ENCODE results near the gene SOCS3.

SOCS3 gene

DNA sequence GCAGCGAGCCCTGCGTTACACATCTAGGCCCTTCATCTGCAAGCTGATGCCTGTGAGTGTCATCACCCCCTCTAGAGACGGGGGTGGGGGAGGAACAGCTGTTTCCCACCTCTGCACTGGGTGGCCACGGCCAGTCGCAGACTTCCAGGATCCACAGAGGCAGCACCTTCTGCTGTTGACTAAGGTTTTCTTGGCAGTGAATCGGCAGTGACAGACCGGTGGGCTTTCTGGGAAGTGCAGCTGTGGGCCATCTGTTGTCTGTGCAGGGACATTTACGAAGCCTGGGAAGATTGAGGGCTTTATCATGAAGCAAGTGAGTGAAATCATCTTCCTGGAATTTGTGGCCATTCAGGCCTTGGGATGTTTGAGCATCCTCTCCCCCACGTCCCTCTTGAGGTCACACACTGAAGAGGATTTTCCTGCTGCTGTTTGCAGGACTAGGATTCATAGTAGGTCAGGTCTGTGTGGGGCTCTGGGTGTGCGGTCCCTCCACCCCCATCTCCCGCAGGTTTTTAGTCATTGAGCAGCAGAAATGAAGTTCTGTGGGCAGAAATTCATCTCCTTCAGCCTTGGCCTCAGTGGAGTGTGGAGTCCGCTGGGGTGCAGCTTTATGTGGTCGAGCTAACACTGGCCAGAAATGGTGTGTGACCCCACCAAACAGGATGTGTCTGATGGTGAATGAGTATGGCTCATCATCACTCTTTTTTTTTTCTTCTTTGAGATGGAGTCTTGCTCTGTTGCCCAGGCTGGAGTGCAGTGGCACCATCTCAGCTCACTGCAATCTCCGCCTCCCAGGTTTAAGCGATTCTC is 30.6 kb upstream of the SOCS3 start:
- DNase-seq = no peak

DNA sequence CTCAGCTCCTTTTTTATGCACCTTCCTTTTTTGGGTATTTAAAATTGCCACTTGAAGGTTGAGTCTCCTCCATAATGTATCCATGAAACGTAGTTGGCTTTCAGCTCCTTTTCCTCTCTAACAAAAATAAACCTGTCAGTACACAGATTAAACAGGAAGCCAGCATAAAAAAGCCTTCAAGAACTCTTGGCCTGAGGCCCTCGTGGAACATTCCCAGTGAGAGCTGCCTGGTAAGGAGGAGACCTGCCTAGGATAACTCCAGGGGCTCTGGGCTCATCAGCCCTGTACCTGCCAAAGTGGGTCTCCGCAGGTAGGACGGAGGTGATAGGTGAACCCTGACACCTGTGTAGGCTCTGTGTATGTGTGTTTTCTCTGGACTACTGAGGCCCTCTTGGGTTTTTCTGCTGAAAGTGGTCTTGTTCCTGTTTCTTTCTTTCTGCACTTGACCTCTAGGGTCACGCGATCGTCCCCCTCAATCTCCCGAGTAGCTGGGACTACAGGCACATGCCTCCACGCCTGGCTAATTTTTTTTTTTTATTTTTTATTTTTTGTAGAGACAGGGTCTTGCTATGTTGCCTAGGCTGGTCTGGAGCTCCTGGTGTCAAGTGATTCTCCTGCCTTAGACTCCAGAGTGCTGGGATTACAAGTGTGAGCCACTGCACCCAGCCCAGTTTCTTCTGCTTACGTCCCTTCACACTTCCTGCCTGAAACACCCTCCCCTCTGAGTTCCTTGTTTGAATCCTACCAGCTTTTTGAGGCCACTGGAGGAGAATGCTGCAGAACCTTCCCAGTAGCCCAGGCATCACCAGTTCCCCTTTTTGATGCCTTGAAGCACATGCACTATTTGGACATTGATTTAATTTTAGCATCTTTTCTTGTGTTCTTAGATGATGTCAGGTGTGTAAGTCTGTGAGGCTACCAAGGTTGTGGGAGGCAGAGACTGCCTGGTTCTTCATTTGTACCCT is 28.4 kb upstream of the SOCS3 start:
- peak; percentile 34 to 72 for DNase-seq

DNA sequence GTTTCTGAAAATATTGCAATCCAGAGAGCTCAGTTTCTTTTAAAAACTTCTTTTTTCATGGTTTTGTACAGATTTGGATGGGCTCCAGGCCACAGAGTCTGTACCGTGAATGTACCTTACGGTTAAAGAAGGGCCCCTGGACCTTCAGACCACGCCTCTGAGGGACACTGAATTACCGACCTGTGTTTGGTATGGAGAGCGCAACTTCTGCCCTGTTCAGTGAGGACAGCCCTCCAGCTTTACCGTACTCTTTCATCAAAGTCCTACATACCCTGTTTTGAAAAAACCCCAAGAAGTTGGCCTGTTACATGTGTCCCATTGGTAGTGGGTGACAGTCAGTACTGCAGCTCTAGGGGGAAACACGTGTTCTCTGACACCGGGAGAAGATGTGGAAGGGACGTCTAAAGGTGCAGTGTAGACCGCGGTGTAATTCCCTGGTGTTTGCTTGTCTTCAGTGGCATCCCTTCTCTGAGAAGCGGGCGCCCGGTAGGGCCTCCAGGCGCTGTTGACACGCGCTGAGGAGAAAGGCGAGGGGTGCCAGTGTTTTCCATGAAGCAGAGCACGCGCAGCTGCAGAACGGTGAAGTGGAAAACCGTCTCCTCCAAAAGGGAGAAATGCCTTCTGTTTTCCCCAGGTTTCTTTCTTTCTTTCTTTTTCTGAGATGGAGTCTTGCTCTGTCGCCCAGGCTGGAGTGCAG is 24.8 kb upstream of the SOCS3 start:
- DNase-seq = no peak

DNA sequence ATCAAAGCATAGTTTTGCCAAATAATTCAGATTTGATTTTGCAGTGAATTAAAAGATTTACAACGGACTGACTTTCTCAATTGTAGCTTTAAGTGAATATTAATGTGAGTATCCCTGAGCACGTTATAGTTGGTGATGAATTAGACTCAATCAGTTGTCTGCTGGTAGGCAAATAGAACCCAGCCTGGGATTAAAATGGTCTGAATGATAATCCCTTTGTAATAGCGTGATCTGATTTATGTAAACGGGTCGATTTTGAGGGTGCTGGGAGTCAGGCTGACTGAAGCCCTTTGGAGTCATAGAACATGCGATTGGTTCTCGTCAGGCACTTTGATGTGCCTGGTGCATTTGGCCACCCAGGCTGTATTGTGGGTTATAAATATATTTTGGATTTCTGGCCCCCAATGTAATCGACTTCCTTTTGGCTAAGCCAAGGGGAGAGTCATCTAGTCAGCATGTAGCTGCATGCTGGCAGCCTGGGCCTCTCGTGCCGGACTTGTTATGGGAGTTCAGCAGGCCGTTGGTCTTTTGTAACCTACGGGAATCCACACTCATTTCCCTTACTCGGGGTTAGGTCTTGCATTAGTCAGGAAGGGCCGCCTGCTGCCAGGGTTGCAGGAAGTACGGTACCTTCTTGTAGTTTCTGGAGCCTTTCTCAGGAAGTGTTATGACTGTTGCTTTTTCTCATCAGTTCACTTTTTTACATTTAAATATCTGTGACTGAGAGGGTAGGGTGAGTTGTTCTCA is 24.0 kb upstream of the SOCS3 start:
- peak; percentile 48 to 80 for DNase-seq

DNA sequence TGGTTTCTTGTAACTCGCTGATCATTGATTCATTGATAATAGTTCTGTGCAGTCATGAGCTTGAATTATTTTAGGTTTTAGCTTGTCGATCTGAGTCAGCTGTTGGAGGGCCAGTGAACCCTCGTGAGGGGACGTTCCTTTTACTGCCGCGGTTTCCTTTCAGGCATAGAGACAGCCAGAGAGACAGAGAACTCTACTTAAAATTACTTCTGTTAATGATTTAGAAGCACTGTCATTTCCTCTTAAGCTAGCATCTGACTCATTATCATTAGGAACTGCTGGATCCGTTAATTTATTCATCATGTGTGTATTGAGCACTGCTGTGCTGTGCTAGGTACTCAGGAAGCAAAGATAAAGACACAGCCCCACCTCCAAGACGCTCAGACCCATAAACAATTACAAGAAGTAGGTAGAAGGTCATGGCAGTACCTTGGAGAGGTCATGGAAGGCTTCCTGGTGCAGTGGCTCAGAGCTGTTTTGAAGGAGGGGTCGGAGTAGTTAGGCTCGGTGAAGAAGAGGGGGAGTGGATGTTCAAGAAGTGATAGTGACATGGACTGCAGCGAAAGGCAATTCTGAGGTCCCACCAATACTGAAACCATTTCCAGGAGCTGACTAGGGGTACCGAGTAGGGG is 21.8 kb upstream of the SOCS3 start:
- peak; percentile 64 to 75 for DNase-seq

DNA sequence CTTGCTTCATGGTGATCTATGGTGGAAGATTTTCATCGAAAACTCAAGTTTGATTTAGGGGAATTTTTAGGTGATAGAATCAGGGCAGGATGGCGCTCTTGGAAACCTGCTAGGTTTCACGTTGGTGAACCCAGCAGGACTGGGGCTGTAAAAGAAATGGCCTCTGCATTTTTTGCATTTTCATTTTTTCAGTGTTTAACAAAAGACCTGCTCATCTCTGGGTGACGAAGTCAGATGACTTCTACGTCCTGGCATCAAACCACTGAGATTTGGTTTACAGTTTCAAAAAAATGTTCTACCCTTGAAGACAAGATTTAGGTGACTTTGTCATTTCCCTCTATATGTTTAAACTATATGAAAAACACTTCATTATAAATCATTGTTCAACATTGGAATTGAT is 20.5 kb upstream of the SOCS3 start:
- DNase-seq = no peak

DNA sequence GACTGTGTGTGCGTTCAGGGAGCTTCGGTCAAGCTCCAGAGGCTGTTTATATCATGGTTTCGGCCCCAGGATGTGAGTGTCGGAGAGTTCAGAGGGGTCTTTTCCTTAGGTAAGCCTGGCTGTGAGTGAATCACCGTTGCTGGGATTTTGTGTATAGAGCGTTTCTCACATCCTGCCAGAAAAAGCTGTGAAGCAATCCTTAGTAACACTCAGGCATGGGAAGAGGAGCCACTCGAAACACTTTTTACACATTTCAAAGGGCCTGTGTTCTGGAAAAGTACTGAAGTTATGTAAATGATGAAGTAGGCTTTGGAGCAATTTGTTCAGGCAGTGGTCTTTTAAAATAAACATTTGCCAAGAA is 19.2 kb upstream of the SOCS3 start:
- DNase-seq = peak in 1 of 2 donors; percentile 34

DNA sequence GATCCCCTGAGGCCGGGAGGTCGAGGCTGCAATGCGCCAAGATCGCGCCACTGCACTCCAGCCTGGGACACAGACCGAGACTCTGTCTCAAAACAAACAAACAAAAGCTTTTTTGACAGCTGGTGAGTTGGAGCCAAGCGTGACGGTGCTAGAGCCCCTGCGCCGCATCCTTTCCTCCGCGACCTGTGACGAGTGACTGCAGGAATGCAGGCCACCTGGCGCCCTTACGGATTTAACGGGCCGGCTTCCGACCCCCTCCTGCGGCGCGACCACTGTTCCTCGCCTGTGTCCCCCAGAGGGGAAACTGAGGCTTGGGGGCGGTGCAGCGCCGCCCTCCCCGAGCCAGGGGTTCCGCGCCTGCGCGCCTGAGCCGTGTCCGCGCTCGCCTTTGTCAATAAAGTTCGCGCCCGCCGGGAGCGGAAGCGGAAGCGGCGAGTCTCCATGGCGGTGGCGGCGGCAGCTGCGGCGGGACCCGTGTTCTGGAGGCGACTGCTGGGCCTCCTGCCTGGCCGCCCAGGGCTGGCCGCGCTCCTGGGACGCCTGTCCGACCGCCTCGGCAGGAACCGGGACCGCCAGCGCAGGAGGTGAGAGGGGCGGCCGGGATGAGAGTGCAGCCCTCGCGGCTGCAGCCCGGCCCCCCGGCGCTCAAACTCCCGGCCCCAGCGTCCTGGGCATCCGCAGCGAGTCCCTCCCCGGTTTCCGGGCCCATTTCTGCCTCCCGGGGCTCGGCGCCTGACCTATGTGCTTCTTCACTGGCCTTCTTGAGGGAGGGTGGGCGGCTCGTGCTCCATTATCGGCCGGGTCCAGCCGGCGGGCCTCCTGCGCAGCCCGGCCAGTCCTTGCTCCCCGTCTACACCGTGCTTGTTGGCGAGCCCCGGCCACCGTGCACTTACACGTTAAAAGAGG is 18.6 kb upstream of the SOCS3 start, which contains the start of gene PGS1:
TSS of gene PGS1 (plus strand) at position 425 of the 906 bp plus-strand sequence. CDS start at position 442, 17 bp downstream.
- DNase-seq = peak; percentile 77 to 83

DNA sequence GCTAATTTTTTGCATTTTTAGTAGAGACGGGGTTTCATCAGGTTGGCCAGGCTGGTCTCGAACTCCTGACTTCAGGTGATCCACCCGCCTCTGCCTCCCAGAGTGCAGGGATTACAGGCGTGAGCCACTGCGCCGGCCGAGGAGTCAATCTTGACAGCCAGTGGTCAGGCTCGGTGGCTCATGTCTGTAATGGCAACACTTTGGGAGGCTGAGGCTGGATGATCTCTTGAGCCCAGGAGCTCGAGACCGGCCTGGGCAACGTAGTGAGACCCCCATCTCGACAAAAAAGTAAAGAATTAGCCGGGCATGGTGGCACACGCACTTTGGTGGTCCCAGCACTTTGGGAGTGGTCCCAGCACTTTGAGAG is 18.0 kb upstream of the SOCS3 start:
- DNase-seq = no peak

DNA sequence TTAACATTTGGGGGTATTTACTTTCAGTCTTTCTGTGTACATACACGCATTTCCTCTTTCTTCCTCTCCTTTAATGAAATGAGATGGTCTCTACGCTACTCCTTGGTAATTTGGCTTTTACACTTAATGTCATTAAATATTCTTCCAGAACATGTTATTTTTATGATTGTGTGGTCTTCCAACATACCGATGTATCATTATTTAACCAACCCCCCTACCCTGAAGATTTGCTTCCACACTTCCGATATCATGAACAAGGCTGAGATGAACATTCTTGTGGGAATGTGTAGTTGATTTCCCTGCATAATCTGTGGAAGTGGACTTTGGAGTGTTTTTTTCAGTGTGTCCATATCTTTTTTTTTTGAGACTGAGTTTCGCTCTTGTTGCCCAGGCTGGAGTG is 16.3 kb upstream of the SOCS3 start:
- DNase-seq = no peak

DNA sequence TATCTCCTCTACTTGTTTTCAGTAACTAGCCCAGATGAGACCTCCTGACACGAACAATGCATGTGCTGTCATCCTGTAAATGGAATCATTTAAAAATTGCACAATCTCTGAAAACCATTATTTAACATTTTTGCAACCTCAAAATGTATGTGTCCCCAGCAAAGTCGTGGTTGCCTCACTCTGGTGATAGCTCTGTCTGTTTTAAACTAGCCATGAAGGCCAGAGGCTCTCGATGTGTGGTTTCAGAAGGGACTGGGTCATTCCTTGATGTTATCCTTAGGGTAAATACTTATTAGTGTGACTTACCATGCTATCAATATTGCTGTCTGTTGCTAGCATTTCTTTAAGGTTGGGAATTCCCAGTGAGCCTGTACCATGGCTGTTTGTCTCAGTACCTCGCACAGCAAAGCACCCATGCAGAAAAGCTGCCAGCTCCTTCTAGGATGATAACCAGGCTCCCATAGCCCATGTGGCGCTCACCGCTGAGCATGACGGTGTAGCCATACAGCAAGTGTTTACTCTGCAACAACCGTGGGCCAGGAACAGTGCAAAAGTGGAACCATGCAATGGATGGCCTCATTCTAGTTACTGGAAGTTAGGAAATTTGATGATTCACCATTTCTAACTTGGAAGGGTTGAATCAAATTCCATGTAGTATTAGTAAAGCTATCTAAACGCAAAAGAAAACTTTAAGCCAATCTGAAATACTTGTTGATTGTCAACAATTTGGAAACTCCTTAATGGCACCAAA is 15.7 kb upstream of the SOCS3 start:
- DNase-seq = peak in 1 of 2 donors; percentile 42

DNA sequence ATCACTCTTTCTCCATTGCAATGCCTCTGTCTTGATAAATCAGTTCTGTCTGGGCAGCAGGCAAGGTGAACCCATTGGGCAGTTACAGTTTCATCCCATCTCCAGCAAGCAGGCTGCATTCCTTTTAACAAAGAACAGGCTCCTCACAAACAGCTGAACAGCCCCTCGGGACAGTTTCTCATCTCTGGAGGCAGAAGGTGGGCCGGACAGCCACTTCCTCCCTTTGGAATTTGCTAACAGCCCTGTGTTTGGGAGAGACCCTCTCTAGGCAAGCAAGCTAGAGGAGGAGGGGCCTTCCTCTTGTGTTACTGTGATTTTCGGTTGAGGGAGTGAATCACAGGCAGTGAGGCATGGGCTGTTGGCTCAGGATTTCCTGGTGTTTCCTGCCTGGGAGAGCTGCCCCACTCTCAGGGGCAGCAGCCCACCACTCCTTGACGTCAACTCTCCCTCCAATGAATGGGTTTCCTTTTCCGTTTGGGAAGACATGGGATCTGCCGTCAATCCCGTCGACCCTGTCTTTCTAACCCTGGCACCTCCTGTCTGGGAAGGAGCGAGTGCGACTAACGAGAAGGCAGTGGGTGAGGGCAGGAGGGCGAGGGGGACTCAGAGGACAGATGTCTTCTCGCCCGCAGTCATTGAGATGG is 14.9 kb upstream of the SOCS3 start:
- peak in 1 of 2 donors; percentile 18 for DNase-seq

DNA sequence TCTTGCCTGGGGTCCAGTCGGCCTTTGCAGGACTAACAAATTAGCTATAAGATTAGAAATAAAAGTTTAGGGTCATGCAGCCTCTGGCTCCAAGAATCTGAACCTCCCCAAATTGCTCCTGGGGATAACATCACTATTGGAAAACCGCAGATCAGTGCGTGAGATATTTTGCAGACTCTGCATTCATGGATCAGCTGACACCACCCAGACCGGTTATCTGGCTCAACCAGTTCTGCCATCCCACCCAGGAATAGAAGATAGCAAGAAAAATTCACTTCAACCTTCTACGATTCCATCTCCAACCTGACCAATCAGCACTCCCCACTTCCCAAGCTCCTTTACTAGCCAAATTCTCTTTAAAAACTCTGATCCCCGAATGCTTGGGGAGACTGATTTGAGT is 14.3 kb upstream of the SOCS3 start:
- no peak for DNase-seq

DNA sequence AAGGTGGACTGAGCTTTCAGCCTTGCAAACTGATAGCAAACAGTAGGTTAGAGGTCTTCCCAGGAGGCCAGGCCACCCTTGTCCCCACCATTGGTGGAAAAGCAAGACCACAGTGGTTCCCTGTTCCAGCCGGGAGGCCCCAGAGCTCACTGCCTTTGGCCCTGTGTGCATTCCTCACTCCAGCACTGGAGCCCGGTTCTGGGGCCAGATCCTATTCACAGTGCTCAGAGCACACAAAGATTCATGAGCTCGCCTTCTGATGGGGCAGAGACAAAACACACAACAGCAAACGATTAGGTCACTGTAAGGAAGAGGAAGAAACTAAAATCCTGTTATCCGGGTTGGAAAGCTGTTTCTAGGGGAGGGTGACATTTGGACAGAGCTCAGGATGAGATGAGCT is 13.0 kb upstream of the SOCS3 start:
- DNase-seq = no peak

DNA sequence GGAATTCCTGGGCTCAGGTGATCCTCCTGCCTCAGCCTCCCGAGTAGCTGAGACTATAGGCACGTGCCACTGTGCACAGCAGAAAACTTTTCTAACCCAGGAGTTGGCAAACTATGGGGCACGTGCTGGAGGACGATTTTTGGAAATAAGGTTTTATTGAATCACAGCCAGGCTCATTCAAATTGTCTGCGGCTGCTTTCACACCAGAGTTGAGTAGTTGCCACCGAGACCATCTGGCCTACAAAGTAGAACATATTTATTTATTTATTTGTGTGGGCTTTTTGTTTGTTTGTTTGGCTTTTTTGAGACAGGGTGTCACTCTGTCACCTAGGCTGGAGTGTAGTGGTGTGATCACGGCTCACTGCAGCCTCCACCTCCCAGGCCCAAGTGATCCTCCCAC is 11.2 kb upstream of the SOCS3 start:
- no peak for DNase-seq

DNA sequence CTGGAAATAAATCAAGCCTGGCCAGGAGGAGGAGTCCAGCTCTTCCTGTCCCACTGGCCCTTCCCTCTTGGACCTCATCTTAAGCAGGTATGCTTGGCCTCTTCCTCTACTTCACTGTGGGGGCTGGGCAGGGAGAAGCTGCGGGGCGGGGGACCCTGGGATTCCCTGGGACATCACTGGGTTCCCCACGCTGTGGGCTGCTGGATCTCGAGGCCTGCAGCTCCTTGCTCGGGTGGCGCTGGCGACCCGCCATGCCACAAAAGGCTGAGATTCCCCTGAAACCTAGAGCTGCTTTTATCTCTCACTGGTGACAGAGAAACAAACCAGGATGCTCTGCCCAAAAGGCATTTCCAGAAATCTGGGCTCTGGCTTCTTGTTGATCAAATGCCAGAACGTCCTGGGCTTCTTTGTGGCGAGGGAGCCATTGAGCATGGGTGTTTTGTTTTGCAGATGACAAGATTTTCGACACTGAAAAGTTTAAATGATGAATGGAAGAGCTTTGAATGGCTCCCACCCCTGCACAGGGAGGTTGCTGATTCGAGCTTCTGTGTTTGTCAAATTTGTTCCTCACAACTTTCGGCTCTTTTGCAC is 10.0 kb upstream of the SOCS3 start:
- DNase-seq = no peak

DNA sequence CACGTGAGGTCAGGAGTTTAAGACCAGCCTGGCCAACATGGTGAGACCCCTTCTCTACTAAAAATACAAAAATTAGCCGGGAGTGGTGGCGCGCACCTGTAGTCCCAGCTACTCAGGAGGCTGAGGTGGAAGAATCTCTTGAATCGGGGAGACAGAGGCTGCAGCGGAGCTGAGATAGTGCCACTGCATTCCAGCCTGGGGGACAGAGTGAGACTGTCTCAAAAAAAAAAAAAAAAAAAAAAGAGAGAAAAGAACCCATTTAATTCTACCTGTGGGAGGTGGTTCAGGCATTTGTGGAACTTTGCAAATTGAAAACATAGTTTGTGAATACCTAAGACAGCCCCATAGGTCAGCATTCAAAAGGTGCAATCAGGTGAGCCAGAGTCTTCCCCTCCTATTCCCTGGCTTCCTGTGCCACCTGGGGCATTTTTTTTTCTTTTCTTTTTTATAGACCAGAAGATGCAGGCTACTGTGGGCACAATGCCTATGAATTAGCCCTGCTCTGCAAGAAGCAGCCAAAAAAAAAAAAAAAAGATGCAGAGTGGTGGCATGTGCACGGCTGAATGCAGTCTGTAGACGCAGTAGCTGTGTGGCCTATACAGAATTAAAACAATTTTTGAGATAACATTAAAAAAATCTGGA is 9.1 kb upstream of the SOCS3 start:
- no peak for DNase-seq

DNA sequence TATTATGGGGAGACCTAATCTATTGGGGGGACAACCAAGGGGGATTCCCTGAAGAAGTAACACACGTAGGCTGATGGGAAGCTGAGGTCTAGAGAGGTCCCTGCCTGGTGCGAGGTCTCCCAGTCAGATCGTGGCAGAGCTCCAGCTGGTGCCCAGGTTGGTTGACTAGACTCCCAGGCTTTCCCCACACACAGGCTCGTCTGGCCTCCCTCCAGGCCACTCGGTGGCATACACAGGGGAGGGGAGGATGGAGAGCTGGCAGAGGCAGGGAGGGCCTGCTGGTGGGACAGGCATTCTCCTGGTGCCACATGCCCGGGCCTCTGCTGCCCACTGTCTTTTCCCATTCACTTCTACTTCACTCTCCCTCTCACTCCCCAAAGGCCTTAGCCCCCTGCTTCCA is 8.5 kb upstream of the SOCS3 start:
- DNase-seq = no peak

DNA sequence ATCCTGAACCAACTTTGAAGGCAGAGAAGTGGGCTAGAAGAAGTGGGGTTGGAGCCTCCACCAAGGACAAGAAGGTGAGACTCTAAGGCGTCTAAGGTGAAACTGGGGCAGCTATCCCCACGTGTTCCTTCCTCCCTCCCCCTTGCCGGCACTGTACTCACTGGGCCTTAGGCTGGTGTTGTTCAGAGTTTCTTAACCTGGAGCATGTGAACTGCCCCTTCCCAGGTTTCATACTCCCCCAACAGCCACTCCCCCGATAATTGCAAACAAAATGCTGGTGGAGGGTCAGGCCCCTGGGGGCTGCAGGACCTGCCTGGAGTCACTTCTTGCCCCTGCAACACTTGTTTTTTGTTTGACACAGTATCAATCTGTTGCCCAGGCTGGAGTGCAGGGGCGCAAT is 7.3 kb upstream of the SOCS3 start:
- no peak for DNase-seq

Measured in CD4-positive, alpha-beta T cell treated with Interleukin-4 for 1 hour (primary cell).